NT2/D1 (cell line): ENCODE results near the gene USP12.

Experiments
- SUZ12 ChIP-seq: IDR thresholded peaks from 2 replicates; pipeline ENCODE4 v1.6.1; 2011; ENCODE audit not compliant: insufficient read length, insufficient read depth; ENCODE audit errors: extremely low read depth
- YY1 ChIP-seq: IDR thresholded peaks from 2 replicates; pipeline ENCODE4 v1.6.1; 2011; ENCODE audit not compliant: insufficient read length, insufficient read depth
- ZNF274 ChIP-seq: IDR thresholded peaks from 2 replicates; pipeline ENCODE4 v1.6.1; 2011; ENCODE audit warnings: mild to moderate bottlenecking, low read depth, low read length

GRCh38 chr13:27088619-27089018 lies 83.0 kb downstream of the USP12 start:
- TF ChIP-seq YY1 (no peak), SUZ12 (no peak), ZNF274 (no peak)
